Measurements from ENCODE around the gene MCF2L.
"Not testable (repeated sequence)": the region's sequence is repeated elsewhere in the genome, so short reads cannot be mapped to it uniquely, and the experiment has no call there.

The MCF2L gene

GRCh38 chr13:112968910-112969691 is at the start of gene MCF2L:
TSS of gene MCF2L (plus strand) at chr13:112969214. CDS start at chr13:112969380, 166 bp downstream.
- peak; percentile 70 for DNase-seq

GRCh38 chr13:112923962-112924361 is 45.1 kb upstream of the MCF2L start:
- no peak for DNase-seq

GRCh38 chr13:112924365-112924764 is 44.6 kb upstream of the MCF2L start:
- no peak for DNase-seq

GRCh38 chr13:112926003-112926402 is 43.0 kb upstream of the MCF2L start:
- no peak for DNase-seq

- no peak for DNase-seq
Measured at GRCh38 chr13:112926993-112927392, 42.0 kb upstream of the MCF2L start.

- DNase-seq: no peak
Measured at GRCh38 chr13:112928020-112928971, 40.7 kb upstream of the MCF2L start.

- no peak for DNase-seq
Measured at GRCh38 chr13:112928972-112929782, 39.8 kb upstream of the MCF2L start.

- DNase-seq: no peak
Measured at GRCh38 chr13:112929783-112930055, 39.3 kb upstream of the MCF2L start.

- no peak for DNase-seq
Measured at GRCh38 chr13:112930192-112930591, 38.8 kb upstream of the MCF2L start.

- no peak for DNase-seq
Measured at GRCh38 chr13:112931028-112931934, 37.7 kb upstream of the MCF2L start.

- DNase-seq: no peak
Measured at GRCh38 chr13:112932971-112933370, 36.0 kb upstream of the MCF2L start.

- DNase-seq: no peak
Measured at GRCh38 chr13:112933649-112934048, 35.4 kb upstream of the MCF2L start.

GRCh38 chr13:112934078-112934477 is 34.9 kb upstream of the MCF2L start:
- no peak for DNase-seq

GRCh38 chr13:112938680-112939079 is 30.3 kb upstream of the MCF2L start:
- DNase-seq: no peak

GRCh38 chr13:112940236-112940635 is 28.8 kb upstream of the MCF2L start:
- DNase-seq: no peak

GRCh38 chr13:112941349-112941748 is 27.7 kb upstream of the MCF2L start:
- no peak for DNase-seq

- DNase-seq: not testable (repeated sequence)
Measured at GRCh38 chr13:112941765-112942164, 27.2 kb upstream of the MCF2L start.

GRCh38 chr13:112942689-112943308 is 26.2 kb upstream of the MCF2L start:
- DNase-seq: peak; percentile 98

GRCh38 chr13:112943309-112944125 is 25.5 kb upstream of the MCF2L start:
- peak; percentile 25 for DNase-seq

GRCh38 chr13:112947796-112948195 is 21.2 kb upstream of the MCF2L start:
- DNase-seq: no peak
